Endodermal cell (in vitro differentiated cells): ENCODE measurements around the gene PLET1. TPM values are rescaled to one million over a fixed set of nuclear protein-coding genes. Genes with fewer than 3 reads are reported as not detected.

Experiments
- DNase-seq: peaks from one replicate; pipeline ENCODE4 v3.0.0-alpha.2; 2017
- H3K27ac ChIP-seq: 2 replicates; pipeline ENCODE4 v1.5.1; 2013; ENCODE audit warnings: mild to moderate bottlenecking, low read depth, low read length, moderate library complexity
- H3K27me3 ChIP-seq: 2 replicates; pipeline ENCODE4 v1.6.1; 2013; ENCODE audit warnings: mild to moderate bottlenecking, low read length, moderate library complexity; ENCODE audit not compliant: insufficient read depth, control insufficient read depth, poor library complexity, severe bottlenecking
- H3K36me3 ChIP-seq: 2 replicates; pipeline ENCODE4 v1.7.0; 2013; ENCODE audit warnings: mild to moderate bottlenecking, low read length, moderate library complexity; ENCODE audit not compliant: control insufficient read depth, insufficient read depth
- H3K4me1 ChIP-seq: one replicate; pipeline ENCODE4 v1.7.0; 2013; ENCODE audit warnings: low read length; ENCODE audit not compliant: control insufficient read depth, insufficient read depth
- H3K4me3 ChIP-seq: 2 replicates; pipeline ENCODE4 v1.5.1; 2013; ENCODE audit warnings: mild to moderate bottlenecking, low read length, moderate library complexity
- H3K9ac ChIP-seq: 2 replicates; pipeline ENCODE4 v1.6.1; 2013; ENCODE audit warnings: mild to moderate bottlenecking, low read length, moderate library complexity; ENCODE audit not compliant: poor library complexity, severe bottlenecking; ENCODE audit errors: extremely low read depth
- H3K9me3 ChIP-seq: 2 replicates; pipeline ENCODE4 v1.6.1; 2013; ENCODE audit warnings: mild to moderate bottlenecking, low read length, moderate library complexity; ENCODE audit not compliant: control insufficient read depth
- H3K27ac Mint-ChIP-seq: 2 replicates; pipeline ENCODE4 v1.8.0; 2020; ENCODE audit warnings: mixed read lengths
- H3K27me3 Mint-ChIP-seq: 2 replicates; pipeline ENCODE4 v1.8.0; 2021; ENCODE audit warnings: mild to moderate bottlenecking, mixed read lengths; ENCODE audit not compliant: insufficient read depth
- H3K36me3 Mint-ChIP-seq: 2 replicates; pipeline ENCODE4 v1.8.0; 2020; ENCODE audit warnings: low read depth, mixed read lengths
- H3K4me1 Mint-ChIP-seq: 2 replicates; pipeline ENCODE4 v1.8.0; 2020; ENCODE audit warnings: mixed read lengths
- H3K4me3 Mint-ChIP-seq: 2 replicates; pipeline ENCODE4 v1.8.0; 2020; ENCODE audit warnings: mild to moderate bottlenecking, moderate library complexity, mixed read lengths
- H3K9me3 Mint-ChIP-seq: 2 replicates; pipeline ENCODE4 v1.8.0; 2020; ENCODE audit warnings: mild to moderate bottlenecking, mixed read lengths
- CTCF ChIP-seq: fragments of 200-600 bp; sonication (generic); conservative IDR thresholded peaks from 2 replicates; pipeline ENCODE4 v1.5.0; 2021; ENCODE audit warnings: antibody characterized with exemption, mild to moderate bottlenecking
- WGBS, 2 experiments: methylation state at CpG; one replicate each; pipeline versions ENCODE4 v1.1.5 to v1.1.7; 2013; ENCODE audit warnings: missing lambda C conversion rate in 2 of 2, mixed read lengths in 1 of 2; ENCODE audit not compliant: insufficient coverage in 1 of 2, insufficient read length in 1 of 2; 5-methylcytosine and 5-hydroxymethylcytosine counted together
- total RNA-seq, 2 donors: library from RNA; stranded (reverse); fragmentation: NEBNext Ultra II Directional in 1 of 2; extraction: Animal tissue kit (Norgen Biotek cat#: 25700) in 1 of 2; gene quantifications; 2 replicates in 1 of 2; 3 replicates in 1 of 2; pipeline ENCODE4 v1.2.1, GENCODE V29; 2021

Gene PLET1
- total RNA-seq, 2 donors from 2014 or later = not detected

- no peak for DNase-seq
- H3K4me1 ChIP-seq = no peaks in the 10 kb centered on the region
- H3K9ac ChIP-seq = no peak overlapping the region
- no peak overlapping the region for H3K4me3 Mint-ChIP-seq
- no peak overlapping the region for H3K4me3 ChIP-seq
- H3K27ac Mint-ChIP-seq = no peak overlapping the region
- peaks cover 54% of the 10 kb centered on the region for H3K27me3 Mint-ChIP-seq
- no peaks in the 10 kb centered on the region for H3K36me3 ChIP-seq
- no peaks in the 10 kb centered on the region for H3K9me3 Mint-ChIP-seq
- H3K36me3 Mint-ChIP-seq = no peaks in the 10 kb centered on the region
- no peak for TF ChIP-seq CTCF
- H3K9me3 ChIP-seq = no peaks in the 10 kb centered on the region
- no peak overlapping the region for H3K27ac ChIP-seq
- peaks cover 7% of the 10 kb centered on the region for H3K4me1 Mint-ChIP-seq
- peaks cover 35% of the 10 kb centered on the region for H3K27me3 ChIP-seq
Measured at GRCh38 chr11:112292188-112292587, 31.5 kb upstream of the PLET1 start.

GRCh38 chr11:112291191-112291590, 30.5 kb upstream of the PLET1 start:
- Mint-ChIP-seq H3K4me1 (peaks cover 7% of the 10 kb centered on the region), H3K36me3 (no peaks in the 10 kb centered on the region), H3K9me3 (no peaks in the 10 kb centered on the region), H3K27me3 (peaks cover 58% of the 10 kb centered on the region), H3K4me3 (no peak overlapping the region), H3K27ac (no peak overlapping the region)
- Histone ChIP-seq H3K9me3 (no peaks in the 10 kb centered on the region), H3K4me1 (no peaks in the 10 kb centered on the region), H3K36me3 (no peaks in the 10 kb centered on the region), H3K4me3 (no peak overlapping the region), H3K27me3 (peaks cover 35% of the 10 kb centered on the region), H3K9ac (no peak overlapping the region), H3K27ac (no peak overlapping the region)
- 77 to 79% methylated on average over 6 of the region's 6 CpGs for WGBS, 2 experiments
- DNase-seq = no peak
- TF ChIP-seq CTCF = no peak

GRCh38 chr11:112290493-112290850, 29.8 kb upstream of the PLET1 start:
- Histone ChIP-seq H3K4me1 (no peaks in the 10 kb centered on the region), H3K4me3 (peak overlapping the region; percentile 79), H3K36me3 (no peaks in the 10 kb centered on the region), H3K9ac (no peak overlapping the region), H3K9me3 (no peaks in the 10 kb centered on the region), H3K27me3 (peaks cover 35% of the 10 kb centered on the region), H3K27ac (no peak overlapping the region)
- H3K36me3 Mint-ChIP-seq = no peaks in the 10 kb centered on the region
- peaks cover 60% of the 10 kb centered on the region for H3K27me3 Mint-ChIP-seq
- 5 to 19% methylated on average over 3 to 4 of the region's 4 CpGs for WGBS, 2 experiments
- peaks cover 7% of the 10 kb centered on the region for H3K4me1 Mint-ChIP-seq
- H3K9me3 Mint-ChIP-seq = no peaks in the 10 kb centered on the region
- H3K27ac Mint-ChIP-seq = no peak overlapping the region
- DNase-seq = no peak
- H3K4me3 Mint-ChIP-seq = peak overlapping the region; percentile 58
- TF ChIP-seq CTCF = no peak
